ENCODE measurements around the gene CASP3. TPM values are rescaled to one million over a fixed set of nuclear protein-coding genes. Genes with fewer than 3 reads are reported as not detected.
A peak's percentile ranks its signal among the peaks of the same experiment; 100 is the strongest.

CASP3 gene
- total and polyA plus RNA-seq, 2 donors (not counting 1 experiment from before 2014, with no cell fraction given), result 26.4 to 41.1 TPM

DNA sequence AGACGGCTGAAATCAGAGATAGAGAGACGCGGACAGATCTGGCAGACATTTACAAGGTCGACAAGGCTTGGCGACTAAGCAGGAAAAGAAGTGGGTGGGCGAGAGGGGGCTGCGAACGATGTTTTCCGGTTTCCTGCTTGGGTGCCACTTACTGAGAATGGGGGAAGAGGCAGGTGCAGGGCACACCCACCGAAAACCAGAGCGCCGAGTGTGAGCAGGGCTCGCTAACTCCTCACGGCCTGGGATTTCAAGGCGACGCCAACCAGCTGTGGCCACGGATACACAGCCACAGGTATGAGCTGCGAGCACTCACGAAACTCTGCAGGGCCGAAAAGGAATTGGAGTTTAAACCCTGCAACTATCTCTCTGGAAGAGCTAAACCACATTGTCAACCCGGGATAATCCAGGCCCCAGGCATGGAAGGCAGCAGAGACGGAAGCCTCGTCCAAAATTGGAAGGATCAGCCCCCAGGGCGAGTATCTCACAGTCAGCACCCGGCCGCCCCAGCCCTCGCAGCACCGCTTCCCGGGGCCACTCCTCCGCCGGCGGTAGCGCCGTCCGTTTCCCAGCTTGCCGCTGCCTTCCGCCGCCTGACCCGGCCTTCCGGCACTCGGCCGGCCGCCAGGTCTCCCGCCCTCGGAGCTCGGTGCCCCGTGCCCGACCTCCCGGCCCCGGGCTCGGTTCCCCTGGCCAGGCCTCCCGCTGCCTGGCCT, 778 bp downstream of the CASP3 start:
- Histone ChIP-seq H3K27ac (ENCODE audit: insufficient read depth, low read length) (peak overlapping the region; percentile 41), H3K9me3 (ENCODE audit: control insufficient read depth, insufficient read depth, low read depth, low read length) (no peaks in the 10 kb centered on the region), H2AFZ (ENCODE audit: low read length) (no peak overlapping the region), H4K20me1 (ENCODE audit: control insufficient read depth, extremely low read depth, insufficient read depth, low read length) (no peaks in the 10 kb centered on the region), H3K9ac (ENCODE audit: insufficient read depth, low read length) (peak overlapping the region; percentile 69), H3K79me2 (ENCODE audit: control insufficient read depth, insufficient read depth, low read length) (peaks cover 50% of the 10 kb centered on the region), H3K4me3 (replicated peaks in 1 of 4; ENCODE audit: control extremely low read depth in 1 of 4, insufficient read depth in 1 of 4, low read depth in 3 of 4, low read length in 4 of 4) (peak overlapping the region; percentile 53 to 90 (median 82)), H3K4me2 (ENCODE audit: extremely low read depth, insufficient read depth, low read length) (peak overlapping the region; percentile 93), H3K36me3 (ENCODE audit: control insufficient read depth, insufficient read depth, low read length) (no peaks in the 10 kb centered on the region), H3K27me3 (ENCODE audit: control insufficient read depth, insufficient read depth, low read length) (no peaks in the 10 kb centered on the region), H3K4me1 (ENCODE audit: control insufficient read depth, extremely low read depth, insufficient read depth, low read length) (peaks cover 11% of the 10 kb centered on the region)
- no peak for TF ChIP-seq EZH2 (IDR thresholded peaks at IDR 0.05; ENCODE audit: low read length, missing control alignments)
- TF ChIP-seq, protein P1, sequence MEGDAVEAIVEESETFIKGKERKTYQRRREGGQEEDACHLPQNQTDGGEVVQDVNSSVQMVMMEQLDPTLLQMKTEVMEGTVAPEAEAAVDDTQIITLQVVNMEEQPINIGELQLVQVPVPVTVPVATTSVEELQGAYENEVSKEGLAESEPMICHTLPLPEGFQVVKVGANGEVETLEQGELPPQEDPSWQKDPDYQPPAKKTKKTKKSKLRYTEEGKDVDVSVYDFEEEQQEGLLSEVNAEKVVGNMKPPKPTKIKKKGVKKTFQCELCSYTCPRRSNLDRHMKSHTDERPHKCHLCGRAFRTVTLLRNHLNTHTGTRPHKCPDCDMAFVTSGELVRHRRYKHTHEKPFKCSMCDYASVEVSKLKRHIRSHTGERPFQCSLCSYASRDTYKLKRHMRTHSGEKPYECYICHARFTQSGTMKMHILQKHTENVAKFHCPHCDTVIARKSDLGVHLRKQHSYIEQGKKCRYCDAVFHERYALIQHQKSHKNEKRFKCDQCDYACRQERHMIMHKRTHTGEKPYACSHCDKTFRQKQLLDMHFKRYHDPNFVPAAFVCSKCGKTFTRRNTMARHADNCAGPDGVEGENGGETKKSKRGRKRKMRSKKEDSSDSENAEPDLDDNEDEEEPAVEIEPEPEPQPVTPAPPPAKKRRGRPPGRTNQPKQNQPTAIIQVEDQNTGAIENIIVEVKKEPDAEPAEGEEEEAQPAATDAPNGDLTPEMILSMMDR (conservative IDR thresholded peaks at IDR 0.05 in 1 of 2, IDR thresholded peaks at IDR 0.05 in 1 of 2; ENCODE audit: low read depth in 1 of 2, low read length in 2 of 2), result no peak
- peak; percentile 47 to 61 for DNase-seq (ENCODE audit: low read depth in 2 of 2)

GRCh38 chr4:184648054-184648312, 1.3 kb downstream of the CASP3 start:
- H3K27ac ChIP-seq (ENCODE audit: insufficient read depth, low read length), result peak overlapping the region; percentile 41
- peaks cover 53% of the 10 kb centered on the region for H3K79me2 ChIP-seq (ENCODE audit: control insufficient read depth, insufficient read depth, low read length)
- H3K9ac ChIP-seq (ENCODE audit: insufficient read depth, low read length), result peak overlapping the region; percentile 69
- H3K4me2 ChIP-seq (ENCODE audit: extremely low read depth, insufficient read depth, low read length), result peak overlapping the region; percentile 93
- TF ChIP-seq, protein P1 (conservative IDR thresholded peaks at IDR 0.05 in 1 of 2, IDR thresholded peaks at IDR 0.05 in 1 of 2; ENCODE audit: low read depth in 1 of 2, low read length in 2 of 2), result no peak
- TF ChIP-seq EZH2 (IDR thresholded peaks at IDR 0.05; ENCODE audit: low read length, missing control alignments), result no peak
- peak overlapping the region; percentile 53 to 90 (median 82) for H3K4me3 ChIP-seq (replicated peaks in 1 of 4; ENCODE audit: control extremely low read depth in 1 of 4, insufficient read depth in 1 of 4, low read depth in 3 of 4, low read length in 4 of 4)
- H2AFZ ChIP-seq (ENCODE audit: low read length), result no peak overlapping the region
- peak in 1 of 2 donors; percentile 9 for DNase-seq (ENCODE audit: low read depth in 2 of 2)
- H3K36me3 ChIP-seq (ENCODE audit: control insufficient read depth, insufficient read depth, low read length), result no peaks in the 10 kb centered on the region
- H3K9me3 ChIP-seq (ENCODE audit: control insufficient read depth, insufficient read depth, low read depth, low read length), result no peaks in the 10 kb centered on the region
- peaks cover 11% of the 10 kb centered on the region for H3K4me1 ChIP-seq (ENCODE audit: control insufficient read depth, extremely low read depth, insufficient read depth, low read length)
- H4K20me1 ChIP-seq (ENCODE audit: control insufficient read depth, extremely low read depth, insufficient read depth, low read length), result no peaks in the 10 kb centered on the region
- H3K27me3 ChIP-seq (ENCODE audit: control insufficient read depth, insufficient read depth, low read length), result no peaks in the 10 kb centered on the region

DNA sequence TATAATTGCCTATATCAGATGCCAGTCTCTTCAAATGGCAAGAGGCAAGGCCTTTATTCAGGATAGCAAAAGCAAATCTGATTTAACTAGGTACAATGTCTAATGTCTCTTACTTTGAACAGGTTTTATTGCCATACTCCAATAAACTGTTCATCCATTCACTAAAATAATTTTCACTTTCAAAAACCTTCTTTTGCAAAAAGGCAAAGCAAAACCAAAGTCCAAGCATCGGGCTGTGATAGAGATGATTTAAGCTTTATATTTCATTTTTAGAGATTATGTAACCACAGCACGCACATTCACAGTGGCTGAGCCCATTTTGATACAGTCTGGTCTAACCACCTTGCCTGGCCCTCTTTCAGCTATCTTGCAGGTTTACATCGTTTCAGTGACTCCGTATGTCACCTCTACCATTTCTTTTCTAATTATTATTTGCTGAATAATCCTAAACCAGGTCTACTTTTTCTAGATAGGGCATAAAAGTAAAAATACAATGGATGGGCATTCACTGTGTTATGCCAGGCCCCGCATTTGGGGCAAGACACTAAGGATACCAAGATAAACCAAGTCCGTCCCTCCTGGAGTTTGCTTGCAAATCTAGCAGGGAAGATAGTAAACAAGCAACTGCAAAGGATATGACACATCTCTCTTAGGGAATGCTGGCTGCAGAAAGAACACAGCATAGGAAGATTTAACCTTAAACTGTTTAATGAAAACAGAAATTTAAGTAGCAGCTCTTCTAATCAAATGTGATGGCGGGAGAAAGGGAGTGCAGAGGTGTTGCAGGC, 1.8 kb downstream of the CASP3 start:
- Histone ChIP-seq H3K9ac (ENCODE audit: insufficient read depth, low read length) (no peak overlapping the region), H3K79me2 (ENCODE audit: control insufficient read depth, insufficient read depth, low read length) (peaks cover 56% of the 10 kb centered on the region), H2AFZ (ENCODE audit: low read length) (no peak overlapping the region), H3K4me3 (replicated peaks in 1 of 4; ENCODE audit: control extremely low read depth in 1 of 4, insufficient read depth in 1 of 4, low read depth in 3 of 4, low read length in 4 of 4) (peak overlapping the region; percentile 53 to 90 (median 82)), H3K27ac (ENCODE audit: insufficient read depth, low read length) (peak overlapping the region; percentile 41), H3K4me1 (ENCODE audit: control insufficient read depth, extremely low read depth, insufficient read depth, low read length) (peaks cover 11% of the 10 kb centered on the region), H3K36me3 (ENCODE audit: control insufficient read depth, insufficient read depth, low read length) (no peaks in the 10 kb centered on the region), H3K4me2 (ENCODE audit: extremely low read depth, insufficient read depth, low read length) (peak overlapping the region; percentile 93), H3K9me3 (ENCODE audit: control insufficient read depth, insufficient read depth, low read depth, low read length) (no peaks in the 10 kb centered on the region), H3K27me3 (ENCODE audit: control insufficient read depth, insufficient read depth, low read length) (no peaks in the 10 kb centered on the region), H4K20me1 (ENCODE audit: control insufficient read depth, extremely low read depth, insufficient read depth, low read length) (no peaks in the 10 kb centered on the region)
- peak; percentile 20 to 30 for DNase-seq (ENCODE audit: low read depth in 2 of 2)
- TF ChIP-seq, protein P1 (conservative IDR thresholded peaks at IDR 0.05 in 1 of 2, IDR thresholded peaks at IDR 0.05 in 1 of 2; ENCODE audit: low read depth in 1 of 2, low read length in 2 of 2), result no peak
- no peak for TF ChIP-seq EZH2 (IDR thresholded peaks at IDR 0.05; ENCODE audit: low read length, missing control alignments)
